Glutamatergic neuron (in vitro differentiated cells): Measurements from ENCODE around the gene FMR1NB. TPM values are rescaled to one million over a fixed set of nuclear protein-coding genes. Genes with fewer than 3 reads are reported as not detected.

Experiments
- DNase-seq: peaks from one replicate; pipeline ENCODE4 v3.0.0; 2022
- H3K27ac Mint-ChIP-seq: one replicate; pipeline ENCODE4 v1.8.0; 2020; ENCODE audit warnings: mild to moderate bottlenecking, mixed read lengths, inconsistent platforms; ENCODE audit not compliant: unreplicated experiment
- H3K27me3 Mint-ChIP-seq: one replicate; pipeline ENCODE4 v1.8.0; 2020; ENCODE audit warnings: mild to moderate bottlenecking, moderate library complexity, mixed read lengths, inconsistent platforms; ENCODE audit not compliant: unreplicated experiment
- H3K36me3 Mint-ChIP-seq: one replicate; pipeline ENCODE4 v1.8.0; 2020; ENCODE audit warnings: mild to moderate bottlenecking, mixed read lengths, inconsistent platforms; ENCODE audit not compliant: unreplicated experiment
- H3K4me1 Mint-ChIP-seq: one replicate; pipeline ENCODE4 v1.8.0; 2020; ENCODE audit warnings: mild to moderate bottlenecking, low read depth, mixed read lengths, inconsistent platforms; ENCODE audit not compliant: unreplicated experiment
- H3K4me3 Mint-ChIP-seq: one replicate; pipeline ENCODE4 v1.8.0; 2020; ENCODE audit warnings: mild to moderate bottlenecking, mixed read lengths, inconsistent platforms; ENCODE audit not compliant: unreplicated experiment
- H3K9me3 Mint-ChIP-seq: one replicate; pipeline ENCODE4 v1.8.0; 2020; ENCODE audit warnings: mild to moderate bottlenecking, moderate library complexity, mixed read lengths, inconsistent platforms; ENCODE audit not compliant: unreplicated experiment
- CTCF ChIP-seq: fragments of 200-600 bp; sonication (generic); IDR thresholded peaks from one replicate; pipeline ENCODE4 v1.5.0; 2021; ENCODE audit not compliant: partially characterized antibody, unreplicated experiment
- total RNA-seq: library from RNA; stranded (reverse); fragmentation: NEBNext Ultra II Directional; extraction: Animal tissue kit (Norgen Biotek cat#: 25700); gene quantifications from one replicate; pipeline ENCODE4 v1.2.1, GENCODE V29; 2021; ENCODE audit not compliant: unreplicated experiment

FMR1NB gene
- total RNA-seq, 1 donor from 2014 or later, result not detected

- no peaks in the 10 kb centered on the region for H3K9me3 Mint-ChIP-seq
- no peak for DNase-seq
- H3K4me1 Mint-ChIP-seq, result no peaks in the 10 kb centered on the region
- no peaks in the 10 kb centered on the region for H3K36me3 Mint-ChIP-seq
- TF ChIP-seq CTCF, result no peak
- no peak overlapping the region for H3K4me3 Mint-ChIP-seq
- H3K27me3 Mint-ChIP-seq, result no peaks in the 10 kb centered on the region
- H3K27ac Mint-ChIP-seq, result no peak overlapping the region
These were observed 30.8 kb upstream of the FMR1NB start for GRCh38 chrX:147950352-147950751.

- H3K9me3 Mint-ChIP-seq, result no peaks in the 10 kb centered on the region
- H3K4me1 Mint-ChIP-seq, result no peaks in the 10 kb centered on the region
- DNase-seq, result no peak
- H3K36me3 Mint-ChIP-seq, result no peaks in the 10 kb centered on the region
- H3K4me3 Mint-ChIP-seq, result no peak overlapping the region
- H3K27me3 Mint-ChIP-seq, result no peaks in the 10 kb centered on the region
- no peak overlapping the region for H3K27ac Mint-ChIP-seq
- TF ChIP-seq CTCF, result no peak
These were observed 27.2 kb upstream of the FMR1NB start for GRCh38 chrX:147953976-147954375.

- no peak for TF ChIP-seq CTCF
- no peak overlapping the region for H3K27ac Mint-ChIP-seq
These were observed 23.8 kb upstream of the FMR1NB start for GRCh38 chrX:147957291-147957690.

GRCh38 chrX:147958291-147958690, 22.8 kb upstream of the FMR1NB start:
- Mint-ChIP-seq H3K4me1 (no peaks in the 10 kb centered on the region), H3K4me3 (no peak overlapping the region), H3K9me3 (no peaks in the 10 kb centered on the region), H3K27me3 (no peaks in the 10 kb centered on the region), H3K36me3 (no peaks in the 10 kb centered on the region), H3K27ac (no peak overlapping the region)
- no peak for DNase-seq
- no peak for TF ChIP-seq CTCF

More at GRCh38 chrX:147957291-147957690, 23.8 kb upstream of the FMR1NB start:
- no peak for DNase-seq
- Mint-ChIP-seq H3K36me3 (no peaks in the 10 kb centered on the region), H3K9me3 (no peaks in the 10 kb centered on the region), H3K4me3 (no peak overlapping the region), H3K4me1 (no peaks in the 10 kb centered on the region), H3K27me3 (no peaks in the 10 kb centered on the region)

GRCh38 chrX:147960722-147961121, 20.4 kb upstream of the FMR1NB start:
- Mint-ChIP-seq H3K27me3 (no peaks in the 10 kb centered on the region), H3K36me3 (no peaks in the 10 kb centered on the region), H3K4me3 (no peak overlapping the region), H3K9me3 (no peaks in the 10 kb centered on the region), H3K27ac (no peak overlapping the region), H3K4me1 (no peaks in the 10 kb centered on the region)
- no peak for DNase-seq
- no peak for TF ChIP-seq CTCF
